HepG2 (cell line): ENCODE measurements around the gene MAN2C1. TPM values are rescaled to one million over a fixed set of nuclear protein-coding genes. Genes with fewer than 3 reads are reported as not detected.

Source experiments
- DMAP1 ChIP-seq: IDR thresholded peaks from 2 replicates; pipeline ENCODE4 v1.6.1; 2016
- GLI4 ChIP-seq: sonication (generic); formaldehyde crosslinking; IDR thresholded peaks from 2 replicates; pipeline ENCODE4 v1.5.1; 2020; ENCODE audit warnings: missing genetic modification reagents, mild to moderate bottlenecking, moderate library complexity, borderline replicate concordance
- GLMP ChIP-seq: sonication (generic); formaldehyde crosslinking; IDR thresholded peaks from 2 replicates; pipeline ENCODE4 v1.9.0; 2021; ENCODE audit warnings: missing genetic modification reagents, mild to moderate bottlenecking, borderline replicate concordance
- KDM1A ChIP-seq: IDR thresholded peaks from 2 replicates; pipeline ENCODE4 v1.6.1; 2016; ENCODE audit warnings: missing compliant biosample characterization
- PCBP1 ChIP-seq: fragments of 200-400 bp; formaldehyde crosslinking; IDR thresholded peaks from 2 replicates; pipeline ENCODE4 v1.6.1; 2017; ENCODE audit warnings: mild to moderate bottlenecking, low read depth, low read length, borderline replicate concordance
- RARA ChIP-seq: IDR thresholded peaks from 2 replicates; pipeline ENCODE4 v1.6.1; 2016; ENCODE audit warnings: missing genetic modification reagents, missing compliant biosample characterization
- RBM39 ChIP-seq: fragments of 200-400 bp; formaldehyde crosslinking; IDR thresholded peaks from one replicate; pipeline ENCODE4 v1.6.1; 2018; ENCODE audit warnings: antibody characterized with exemption, mild to moderate bottlenecking, low read depth, low read length; ENCODE audit not compliant: poor library complexity, severe bottlenecking
- RELA ChIP-seq: sonication (generic); formaldehyde crosslinking; IDR thresholded peaks from 2 replicates; pipeline ENCODE4 v1.4.0; 2020; ENCODE audit warnings: missing genetic modification reagents
- ZBTB21 ChIP-seq: sonication (generic); formaldehyde crosslinking; IDR thresholded peaks from 2 replicates; pipeline ENCODE4 v1.4.0; 2020; ENCODE audit warnings: missing genetic modification reagents
- ZBTB39 ChIP-seq: sonication (generic); formaldehyde crosslinking; IDR thresholded peaks from 2 replicates; pipeline ENCODE4 v1.5.0; 2020; ENCODE audit warnings: missing genetic modification reagents
- ZNF543 ChIP-seq: sonication (generic); formaldehyde crosslinking; IDR thresholded peaks from 2 replicates; pipeline ENCODE4 v1.4.0; 2020; ENCODE audit warnings: mild to moderate bottlenecking, missing genetic modification reagents
- ZNF652 ChIP-seq: IDR thresholded peaks from 2 replicates; pipeline ENCODE4 v1.6.1; 2016; ENCODE audit warnings: low read depth, borderline replicate concordance
- polyA plus RNA-seq, 8 experiments: library from polyadenylated mRNA; depleted of rRNA in 3 of 8; stranded (reverse) in 7 of 8; unstranded in 1 of 8; fragments of >200 nt; fragmentation: Illumina TruSeq in 4 of 8; extraction: Trizol in 4 of 8; gene quantifications; 2 replicates each; pipeline versions ENCODE4 v1.2.1 to v1.2.3, GENCODE V29; 2011 to 2016; ENCODE audit warnings: low read depth in 4 of 8, missing spikeins in 1 of 8, mixed read lengths in 1 of 8; ENCODE audit not compliant: insufficient read depth in 1 of 8
- total RNA-seq, 5 experiments: library from RNA; depleted of rRNA; stranded (reverse); fragments of >200 nt; fragmentation: Illumina TruSeq; extraction: Trizol; gene quantifications; 2 replicates each; pipeline ENCODE4 v1.2.3, GENCODE V29; 2016; ENCODE audit warnings: low read depth in 1 of 5
- TF ChIP-seq, protein P1 (sequence below): sonication (generic); formaldehyde crosslinking; IDR thresholded peaks from 2 replicates; pipeline ENCODE4 v1.4.0; 2020; ENCODE audit warnings: mild to moderate bottlenecking, missing genetic modification reagents
- TF ChIP-seq, protein P2 (sequence below): IDR thresholded peaks from 2 replicates; pipeline ENCODE4 v1.6.1; 2016; ENCODE audit warnings: mild to moderate bottlenecking

Gene MAN2C1
- total and polyA plus RNA-seq, 2 of the 13 experiments (the other 11 are each of a cell fraction or from before 2014, with no cell fraction given) = 62.6 to 71.0 TPM

GRCh38 chr15:75335705-75336355 lies 32.6 kb downstream of the MAN2C1 start, which contains the start of gene COMMD4 (continued):
- TF ChIP-seq, protein P1, sequence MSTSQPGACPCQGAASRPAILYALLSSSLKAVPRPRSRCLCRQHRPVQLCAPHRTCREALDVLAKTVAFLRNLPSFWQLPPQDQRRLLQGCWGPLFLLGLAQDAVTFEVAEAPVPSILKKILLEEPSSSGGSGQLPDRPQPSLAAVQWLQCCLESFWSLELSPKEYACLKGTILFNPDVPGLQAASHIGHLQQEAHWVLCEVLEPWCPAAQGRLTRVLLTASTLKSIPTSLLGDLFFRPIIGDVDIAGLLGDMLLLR (CRISPR knock-in tag) = 0 out of 2 replicates have a peak, but pooled peaks have one; percentile 46
- 0 out of 2 replicates have a peak, but pooled peaks have one; percentile 47 for TF ChIP-seq PCBP1
- no peak for TF ChIP-seq KDM1A (CRISPR knock-in tag)
- TF ChIP-seq, protein P2, sequence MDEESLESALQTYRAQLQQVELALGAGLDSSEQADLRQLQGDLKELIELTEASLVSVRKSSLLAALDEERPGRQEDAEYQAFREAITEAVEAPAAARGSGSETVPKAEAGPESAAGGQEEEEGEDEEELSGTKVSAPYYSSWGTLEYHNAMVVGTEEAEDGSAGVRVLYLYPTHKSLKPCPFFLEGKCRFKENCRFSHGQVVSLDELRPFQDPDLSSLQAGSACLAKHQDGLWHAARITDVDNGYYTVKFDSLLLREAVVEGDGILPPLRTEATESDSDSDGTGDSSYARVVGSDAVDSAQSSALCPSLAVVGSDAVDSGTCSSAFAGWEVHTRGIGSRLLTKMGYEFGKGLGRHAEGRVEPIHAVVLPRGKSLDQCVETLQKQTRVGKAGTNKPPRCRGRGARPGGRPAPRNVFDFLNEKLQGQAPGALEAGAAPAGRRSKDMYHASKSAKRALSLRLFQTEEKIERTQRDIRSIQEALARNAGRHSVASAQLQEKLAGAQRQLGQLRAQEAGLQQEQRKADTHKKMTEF (CRISPR knock-in tag) = peak; percentile 93
- no peak for TF ChIP-seq GLMP (CRISPR knock-in tag)
- TF ChIP-seq ZNF543 = no peak
- TF ChIP-seq ZBTB21 (CRISPR knock-in tag) = peak; percentile 53; the same call in 1 of the 2 replicates
- TF ChIP-seq RELA (CRISPR knock-in tag) = 0 out of 2 replicates have a peak, but pooled peaks have one; percentile 76
- peak; percentile 58; the same call in 1 of the 2 replicates for TF ChIP-seq ZNF652 (CRISPR knock-in tag)
- peak; percentile 95 for TF ChIP-seq DMAP1
- no peak for TF ChIP-seq ZBTB39 (CRISPR knock-in tag)
- peak; percentile 36; the same call in 1 of the 2 replicates for TF ChIP-seq RARA
- no peak for TF ChIP-seq RBM39
- 0 out of 2 replicates have a peak, but pooled peaks have one; percentile 8 for TF ChIP-seq GLI4 (CRISPR knock-in tag)
